ENCODE measurements around the gene MYD88.

MYD88 gene

GRCh38 chr3:38112378-38112761, 26.1 kb upstream of the MYD88 start:
- DNase-seq, result no peak

GRCh38 chr3:38114052-38114874, 24.2 kb upstream of the MYD88 start:
- DNase-seq, result no peak

- no peak for DNase-seq
These were observed 23.4 kb upstream of the MYD88 start for GRCh38 chr3:38114875-38115644.

GRCh38 chr3:38115645-38116427, 22.6 kb upstream of the MYD88 start:
- DNase-seq, result no peak

- DNase-seq, result no peak
These were observed 21.8 kb upstream of the MYD88 start for GRCh38 chr3:38116471-38117162.

- DNase-seq, result no peak
These were observed 21.2 kb upstream of the MYD88 start for GRCh38 chr3:38117163-38117716.

GRCh38 chr3:38117748-38118420, 20.6 kb upstream of the MYD88 start:
- peak; percentile 53 for DNase-seq

GRCh38 chr3:38118421-38119247, 19.8 kb upstream of the MYD88 start:
- DNase-seq, result no peak

GRCh38 chr3:38119248-38119544, 19.3 kb upstream of the MYD88 start:
- no peak for DNase-seq

GRCh38 chr3:38119821-38120692, 18.4 kb upstream of the MYD88 start:
- no peak for DNase-seq

- DNase-seq, result no peak
These were observed 17.6 kb upstream of the MYD88 start for GRCh38 chr3:38120693-38121450.

GRCh38 chr3:38121451-38121831, 17.0 kb upstream of the MYD88 start:
- no peak for DNase-seq

GRCh38 chr3:38121832-38122461, 16.5 kb upstream of the MYD88 start:
- DNase-seq, result no peak

- DNase-seq, result no peak
These were observed 15.7 kb upstream of the MYD88 start for GRCh38 chr3:38122712-38123290.

GRCh38 chr3:38124324-38125122, 13.9 kb upstream of the MYD88 start:
- DNase-seq, result no peak

- DNase-seq, result no peak
These were observed 12.9 kb upstream of the MYD88 start for GRCh38 chr3:38125305-38126120.
